Mammary epithelial cell (primary cell): Measurements from ENCODE around the gene CNTN5.

Experiments
- EZH2 ChIP-seq: IDR thresholded peaks from 2 replicates; pipeline ENCODE4 v1.6.1; 2012; ENCODE audit warnings: low read length, inconsistent platforms, borderline replicate concordance
- TF ChIP-seq, protein P1 (sequence below), 2 donors: IDR thresholded peaks in 1 of 2; conservative IDR thresholded peaks in 1 of 2; 2 replicates each; pipeline ENCODE4 v1.5.1; 2011 to 2012; ENCODE audit warnings: inconsistent platforms in 2 of 2, low read length in 2 of 2, mild to moderate bottlenecking in 2 of 2, control low read depth in 1 of 2, low read depth in 1 of 2; ENCODE audit not compliant: insufficient read depth in 1 of 2; ENCODE audit errors: extremely low read depth in 1 of 2

DNA sequence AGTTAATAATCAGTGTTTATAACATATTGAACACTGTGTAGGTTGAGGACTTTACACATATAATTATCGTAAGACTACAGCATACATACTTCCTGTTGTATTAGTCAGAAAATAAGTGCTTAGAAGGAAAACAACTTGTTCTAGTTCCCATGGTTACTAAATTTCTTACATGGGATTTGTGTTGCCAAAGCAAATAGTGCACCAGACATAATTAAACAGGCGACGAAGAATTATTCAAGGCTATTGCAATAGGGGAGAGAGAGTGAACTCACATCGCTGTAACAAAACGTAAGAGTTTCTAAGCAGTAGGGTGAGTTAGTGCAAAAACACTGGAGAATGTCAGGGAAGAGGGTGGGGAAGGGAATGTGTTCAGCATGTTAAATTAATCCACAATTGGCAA, 347.8 kb downstream of the CNTN5 start:
- no peak for TF ChIP-seq EZH2
- TF ChIP-seq, protein P1, sequence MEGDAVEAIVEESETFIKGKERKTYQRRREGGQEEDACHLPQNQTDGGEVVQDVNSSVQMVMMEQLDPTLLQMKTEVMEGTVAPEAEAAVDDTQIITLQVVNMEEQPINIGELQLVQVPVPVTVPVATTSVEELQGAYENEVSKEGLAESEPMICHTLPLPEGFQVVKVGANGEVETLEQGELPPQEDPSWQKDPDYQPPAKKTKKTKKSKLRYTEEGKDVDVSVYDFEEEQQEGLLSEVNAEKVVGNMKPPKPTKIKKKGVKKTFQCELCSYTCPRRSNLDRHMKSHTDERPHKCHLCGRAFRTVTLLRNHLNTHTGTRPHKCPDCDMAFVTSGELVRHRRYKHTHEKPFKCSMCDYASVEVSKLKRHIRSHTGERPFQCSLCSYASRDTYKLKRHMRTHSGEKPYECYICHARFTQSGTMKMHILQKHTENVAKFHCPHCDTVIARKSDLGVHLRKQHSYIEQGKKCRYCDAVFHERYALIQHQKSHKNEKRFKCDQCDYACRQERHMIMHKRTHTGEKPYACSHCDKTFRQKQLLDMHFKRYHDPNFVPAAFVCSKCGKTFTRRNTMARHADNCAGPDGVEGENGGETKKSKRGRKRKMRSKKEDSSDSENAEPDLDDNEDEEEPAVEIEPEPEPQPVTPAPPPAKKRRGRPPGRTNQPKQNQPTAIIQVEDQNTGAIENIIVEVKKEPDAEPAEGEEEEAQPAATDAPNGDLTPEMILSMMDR (conservative IDR thresholded peaks at IDR 0.05 in 1 of 2, IDR thresholded peaks at IDR 0.05 in 1 of 2; ENCODE audit: extremely low read depth in 1 of 2, insufficient read depth in 1 of 2, low read depth in 1 of 2, low read length in 2 of 2), result no peak
